Measurements from ENCODE around the gene TRIM50. TPM values are rescaled to one million over a fixed set of nuclear protein-coding genes. Genes with fewer than 3 reads are reported as not detected.

Gene TRIM50
- total and polyA plus RNA-seq, 2 experiments from 2014 or later = 0.10 TPM; not detected in 1

- peak; percentile 68 for DNase-seq (ENCODE audit: low spot score)
- Histone ChIP-seq H3K4me3 (no peak overlapping the region), H3K27me3 (ENCODE audit: insufficient read depth) (no peaks in the 10 kb centered on the region), H3K79me2 (replicated peaks; ENCODE audit: insufficient read depth) (no peaks in the 10 kb centered on the region), H4K20me1 (replicated peaks; ENCODE audit: insufficient read depth) (no peaks in the 10 kb centered on the region), H2AFZ (peak overlapping the region; percentile 52), H3K4me2 (no peak overlapping the region), H3K36me3 (ENCODE audit: insufficient read depth) (no peaks in the 10 kb centered on the region), H3K27ac (ENCODE audit: low read depth) (no peak overlapping the region), H3K9me2 (ENCODE audit: insufficient read depth) (no peaks in the 10 kb centered on the region), H3F3A (replicated peaks; ENCODE audit: low read depth) (no peaks in the 10 kb centered on the region), H3K4me1 (ENCODE audit: insufficient read depth) (peaks cover 7% of the 10 kb centered on the region; the same call in 1 of the 2 replicates)
- Mint-ChIP-seq H3K9me3 (no peaks in the 10 kb centered on the region), H3K27ac (peak overlapping the region; percentile 13; the same call in 1 of the 2 replicates), H3K4me3 (no peak overlapping the region), H3K4me1 (peaks cover 37% of the 10 kb centered on the region), H3K36me3 (ENCODE audit: low read depth) (no peaks in the 10 kb centered on the region), H3K27me3 (ENCODE audit: insufficient read depth, low read depth, poor library complexity) (peaks cover 10% of the 10 kb centered on the region)
- TF ChIP-seq EZH2 (IDR thresholded peaks at IDR 0.05; ENCODE audit: low read depth, unreplicated experiment) (no peak), ZNF331 (CRISPR knock-in tag; IDR thresholded peaks at IDR 0.05; ENCODE audit: low read depth) (no peak), NANOG (IDR thresholded peaks at IDR 0.05; ENCODE audit: borderline replicate concordance) (no peak), EZH2phosphoT487 (IDR thresholded peaks at IDR 0.05; ENCODE audit: unreplicated experiment) (no peak), REST (IDR thresholded peaks at IDR 0.05; ENCODE audit: unreplicated experiment) (no peak), CTCF (conservative IDR thresholded peaks at IDR 0.05; ENCODE audit: low read depth in 2 of 2) (peak; percentile 58 to 72), ZNF462 (CRISPR knock-in tag; IDR thresholded peaks at IDR 0.05) (no peak)
- ATAC-seq = peak; percentile 63
Measured at GRCh38 chr7:73342645-73343044, 14.8 kb upstream of the TRIM50 start.

Data from GM23338 (cell line).